GM18526 (cell line): ENCODE data around the gene KRTAP4-12.
"Not testable (repeated sequence)": the region's sequence is repeated elsewhere in the genome, so short reads cannot be mapped to it uniquely, and the experiment has no call there.

ENCODE experiments used
- POLR2A ChIP-seq: IDR thresholded peaks from 3 replicates; pipeline ENCODE4 v1.6.1; 2011; ENCODE audit not compliant: insufficient read length; ENCODE audit errors: extremely low read depth

Gene KRTAP4-12

GRCh38 chr17:41123991-41124371 lies at the start of gene KRTAP4-12:
Gene KRTAP4-12, minus strand, starts transcription at chr17:41124182. Its CDS starts 60 bp downstream, at chr17:41124122.
- TF ChIP-seq POLR2A: not testable (repeated sequence)

GRCh38 chr17:41171886-41172285 lies 47.9 kb upstream of the KRTAP4-12 start:
- TF ChIP-seq POLR2A: no peak

- TF ChIP-seq POLR2A: no peak
Observed at GRCh38 chr17:41168121-41168520, 44.1 kb upstream of the KRTAP4-12 start, which contains the start of gene KRTAP4-3. Gene KRTAP4-3, minus strand, starts transcription at chr17:41168221. Its CDS starts 49 bp downstream, at chr17:41168172.

- TF ChIP-seq POLR2A: no peak
Observed at GRCh38 chr17:41167561-41167960, 43.6 kb upstream of the KRTAP4-12 start.

- no peak for TF ChIP-seq POLR2A
Observed at GRCh38 chr17:41163828-41164227, 39.8 kb upstream of the KRTAP4-12 start.

GRCh38 chr17:41160648-41161047 lies 36.7 kb upstream of the KRTAP4-12 start, which contains the start of gene KRTAP4-4:
Gene KRTAP4-4, minus strand, starts transcription at chr17:41160748. Its CDS starts 57 bp downstream, at chr17:41160691.
- no peak for TF ChIP-seq POLR2A

- TF ChIP-seq POLR2A: no peak
Observed at GRCh38 chr17:41153856-41154255, 29.9 kb upstream of the KRTAP4-12 start.

GRCh38 chr17:41151525-41151924 lies 27.5 kb upstream of the KRTAP4-12 start:
- TF ChIP-seq POLR2A: no peak

GRCh38 chr17:41150026-41150425 lies 26.0 kb upstream of the KRTAP4-12 start:
- no peak for TF ChIP-seq POLR2A

GRCh38 chr17:41149652-41149985 lies 25.6 kb upstream of the KRTAP4-12 start, which contains the start of gene KRTAP4-5:
Gene KRTAP4-5, minus strand, starts transcription at chr17:41149825. Its CDS starts 58 bp downstream, at chr17:41149767.
- TF ChIP-seq POLR2A: no peak

GRCh38 chr17:41147531-41148204 lies 23.7 kb upstream of the KRTAP4-12 start:
- TF ChIP-seq POLR2A: no peak

GRCh38 chr17:41145261-41145660 lies 21.3 kb upstream of the KRTAP4-12 start:
- TF ChIP-seq POLR2A: no peak

GRCh38 chr17:41144846-41145245 lies 20.9 kb upstream of the KRTAP4-12 start:
- TF ChIP-seq POLR2A: no peak

GRCh38 chr17:41141361-41141760 lies 17.4 kb upstream of the KRTAP4-12 start:
- TF ChIP-seq POLR2A: no peak

GRCh38 chr17:41140360-41141131 lies 16.6 kb upstream of the KRTAP4-12 start, which contains the start of gene KRTAP4-6:
Gene KRTAP4-6, minus strand, starts transcription at chr17:41140544. Its CDS starts 57 bp downstream, at chr17:41140487.
- no peak for TF ChIP-seq POLR2A
